Calu3 (cell line): ENCODE results near the gene USH2A. TPM values are rescaled to one million over a fixed set of nuclear protein-coding genes. Genes with fewer than 3 reads are reported as not detected.

ENCODE experiments used
- BruUV-seq: library from RNA; stranded (reverse); fragments of 400-500 nt; replicated peaks from 2 replicates; lab custom pipeline; 2021; lab: Mats Ljungman, UMichigan
- CTCF ChIA-PET: fragments of 300-600 bp; sonication (Branson Sonifier 250); formaldehyde crosslinking; loops from one replicate; lab custom pipeline; 2022; ENCODE audit warnings: antibody characterized with exemption; lab: Charles Lee
- DNase-seq: peaks from one replicate; pipeline ENCODE4 v3.0.0; 2022
- H3K27ac Mint-ChIP-seq: one replicate; pipeline ENCODE4 v1.8.0; 2022; ENCODE audit warnings: mixed read lengths; ENCODE audit not compliant: unreplicated experiment
- H3K27me3 Mint-ChIP-seq: one replicate; pipeline ENCODE4 v1.8.0; 2022; ENCODE audit warnings: mixed read lengths; ENCODE audit not compliant: unreplicated experiment
- H3K36me3 Mint-ChIP-seq: one replicate; pipeline ENCODE4 v1.8.0; 2022; ENCODE audit warnings: mild to moderate bottlenecking, moderate library complexity, mixed read lengths; ENCODE audit not compliant: insufficient read depth, unreplicated experiment
- H3K4me1 Mint-ChIP-seq: one replicate; pipeline ENCODE4 v1.8.0; 2022; ENCODE audit warnings: mild to moderate bottlenecking, low read depth, mixed read lengths; ENCODE audit not compliant: unreplicated experiment
- H3K4me3 Mint-ChIP-seq: one replicate; pipeline ENCODE4 v1.8.0; 2022; ENCODE audit warnings: mild to moderate bottlenecking, low read depth, moderate library complexity, mixed read lengths; ENCODE audit not compliant: unreplicated experiment
- H3K9me3 Mint-ChIP-seq: one replicate; pipeline ENCODE4 v1.8.0; 2022; ENCODE audit warnings: low read depth, mixed read lengths; ENCODE audit not compliant: unreplicated experiment
- intact Hi-C: fragments of 100-400 bp; cut with micrococcal nuclease; formaldehyde crosslinking; loops from one replicate; pipeline ENCODE4 v1.10.0; 2022; ENCODE audit not compliant: unreplicated experiment
- total RNA-seq: library from RNA; stranded (reverse); gene quantifications from 2 replicates; pipeline ENCODE4 v1.2.3, GENCODE V29; 2022
- TF ChIP-seq, protein P1 (sequence below): fragments of 200-600 bp; IDR thresholded peaks from one replicate; pipeline ENCODE4 v1.8.0; 2022; ENCODE audit warnings: antibody characterized with exemption; ENCODE audit not compliant: unreplicated experiment

USH2A gene
- total RNA-seq, 1 experiment from 2014 or later = not detected

DNA sequence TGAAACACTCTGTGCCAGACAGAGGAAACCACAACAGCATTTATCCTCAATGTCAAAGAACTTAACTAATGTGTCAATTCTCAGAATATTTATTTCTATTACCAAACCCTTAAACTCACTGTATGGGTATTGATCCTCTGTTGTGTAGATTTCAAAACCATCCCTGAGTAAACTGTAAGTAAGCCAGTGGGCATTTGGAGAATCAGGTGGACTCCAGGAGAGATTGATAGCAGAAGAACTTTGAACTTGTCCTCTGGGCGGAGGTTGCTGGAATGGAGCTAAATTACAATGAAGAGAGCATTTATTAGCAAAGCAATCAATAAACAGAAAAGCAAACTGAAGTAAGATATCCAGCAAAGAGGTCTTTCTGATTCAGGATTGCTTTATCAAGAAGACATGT lies 216.1 kb downstream of the USH2A start:
- TF ChIP-seq, protein P1, sequence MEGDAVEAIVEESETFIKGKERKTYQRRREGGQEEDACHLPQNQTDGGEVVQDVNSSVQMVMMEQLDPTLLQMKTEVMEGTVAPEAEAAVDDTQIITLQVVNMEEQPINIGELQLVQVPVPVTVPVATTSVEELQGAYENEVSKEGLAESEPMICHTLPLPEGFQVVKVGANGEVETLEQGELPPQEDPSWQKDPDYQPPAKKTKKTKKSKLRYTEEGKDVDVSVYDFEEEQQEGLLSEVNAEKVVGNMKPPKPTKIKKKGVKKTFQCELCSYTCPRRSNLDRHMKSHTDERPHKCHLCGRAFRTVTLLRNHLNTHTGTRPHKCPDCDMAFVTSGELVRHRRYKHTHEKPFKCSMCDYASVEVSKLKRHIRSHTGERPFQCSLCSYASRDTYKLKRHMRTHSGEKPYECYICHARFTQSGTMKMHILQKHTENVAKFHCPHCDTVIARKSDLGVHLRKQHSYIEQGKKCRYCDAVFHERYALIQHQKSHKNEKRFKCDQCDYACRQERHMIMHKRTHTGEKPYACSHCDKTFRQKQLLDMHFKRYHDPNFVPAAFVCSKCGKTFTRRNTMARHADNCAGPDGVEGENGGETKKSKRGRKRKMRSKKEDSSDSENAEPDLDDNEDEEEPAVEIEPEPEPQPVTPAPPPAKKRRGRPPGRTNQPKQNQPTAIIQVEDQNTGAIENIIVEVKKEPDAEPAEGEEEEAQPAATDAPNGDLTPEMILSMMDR = no peak
- Mint-ChIP-seq H3K27me3 (no peaks in the 10 kb centered on the region), H3K9me3 (no peaks in the 10 kb centered on the region), H3K4me1 (peaks cover 22% of the 10 kb centered on the region), H3K36me3 (no peaks in the 10 kb centered on the region), H3K27ac (no peak overlapping the region), H3K4me3 (no peak overlapping the region)
- DNase-seq = no peak
- no TSS peak for BruUV-seq
- CTCF ChIA-PET = interaction anchor here (0.6 to 3.9 kb wide), 2 partner anchors 14 to 1285 kb away, joined by 4 to 27 read pairs; no protein-coding TSS in a partner anchor
- intact Hi-C loops = no loop called here

DNA sequence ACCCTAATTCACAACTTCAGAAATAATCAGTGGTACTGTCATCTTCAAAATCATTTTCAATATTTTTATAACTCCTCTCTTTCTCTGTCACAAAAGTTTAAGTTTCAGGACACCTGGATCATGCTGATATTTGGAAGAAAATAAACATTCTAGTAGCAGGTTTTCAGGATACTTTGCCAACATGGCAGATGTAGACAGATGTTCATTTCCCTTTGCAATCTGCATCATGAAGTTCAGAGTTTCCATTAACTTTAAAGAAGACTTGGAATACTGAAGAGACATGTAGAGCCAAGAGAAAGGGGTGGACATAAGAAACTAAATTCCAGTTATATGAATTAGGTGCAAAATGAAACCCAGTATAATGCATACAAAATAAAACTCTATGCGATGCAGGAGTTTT lies 218.1 kb downstream of the USH2A start:
- H3K4me3 Mint-ChIP-seq = no peak overlapping the region
- TF ChIP-seq, protein P1 = no peak
- no TSS peak for BruUV-seq
- no peak overlapping the region for H3K27ac Mint-ChIP-seq
- H3K4me1 Mint-ChIP-seq = peaks cover 16% of the 10 kb centered on the region
- CTCF ChIA-PET = no interaction called here
- no peaks in the 10 kb centered on the region for H3K27me3 Mint-ChIP-seq
- H3K36me3 Mint-ChIP-seq = no peaks in the 10 kb centered on the region
- intact Hi-C loops = no loop called here
- no peak for DNase-seq
- H3K9me3 Mint-ChIP-seq = no peaks in the 10 kb centered on the region

DNA sequence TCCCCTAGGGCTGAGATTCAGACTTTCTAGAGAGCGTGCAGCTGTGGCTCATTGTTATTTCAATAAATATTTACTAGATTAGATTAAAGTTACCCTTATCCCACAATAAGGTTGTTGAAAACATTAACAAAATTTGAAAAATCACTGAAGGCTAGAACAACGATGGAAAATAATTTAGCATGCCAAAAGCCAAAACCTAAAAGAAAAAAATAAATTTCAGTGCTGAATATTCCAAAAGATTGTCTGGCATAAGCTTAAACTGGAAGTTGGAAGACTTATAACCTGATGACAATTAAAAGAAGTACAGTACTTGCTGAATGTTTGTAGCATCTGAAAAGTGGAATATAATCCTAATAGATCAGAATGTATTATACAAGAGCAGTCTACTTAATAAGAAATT lies 221.3 kb downstream of the USH2A start:
- no TSS peak for BruUV-seq
- Mint-ChIP-seq H3K27me3 (no peaks in the 10 kb centered on the region), H3K9me3 (no peaks in the 10 kb centered on the region), H3K4me3 (no peak overlapping the region), H3K36me3 (no peaks in the 10 kb centered on the region), H3K27ac (no peak overlapping the region), H3K4me1 (peaks cover 2% of the 10 kb centered on the region)
- TF ChIP-seq, protein P1 = no peak
- intact Hi-C loops = no loop called here
- CTCF ChIA-PET = no interaction called here
- DNase-seq = no peak

DNA sequence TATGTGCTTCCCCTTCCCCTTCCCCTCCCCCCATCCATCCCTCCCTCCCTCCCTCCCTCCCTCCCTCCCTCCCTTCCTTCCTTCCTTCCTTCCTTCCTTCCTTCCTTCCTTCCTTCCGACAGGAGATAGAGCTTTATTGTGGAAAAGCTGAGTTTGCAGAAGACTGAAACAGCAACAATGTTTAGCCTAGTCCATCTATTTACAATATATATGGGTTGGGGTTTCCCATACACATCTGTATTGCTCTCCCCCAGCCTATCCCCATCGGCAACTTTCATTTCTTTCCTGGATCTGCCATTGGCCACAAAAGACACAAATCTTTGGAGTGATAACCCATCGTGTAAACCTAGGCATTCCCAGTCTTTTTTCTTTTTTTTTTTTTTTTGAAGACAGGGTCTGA lies 222.3 kb downstream of the USH2A start:
- no peaks in the 10 kb centered on the region for H3K27me3 Mint-ChIP-seq
- BruUV-seq = no TSS peak
- H3K9me3 Mint-ChIP-seq = no peaks in the 10 kb centered on the region
- H3K36me3 Mint-ChIP-seq = no peaks in the 10 kb centered on the region
- no peak overlapping the region for H3K4me3 Mint-ChIP-seq
- H3K27ac Mint-ChIP-seq = no peak overlapping the region
- no peak for DNase-seq
- CTCF ChIA-PET = no interaction called here
- intact Hi-C loops = no loop called here
- H3K4me1 Mint-ChIP-seq = no peaks in the 10 kb centered on the region
- TF ChIP-seq, protein P1 = no peak
